Liver (tissue), 9 donors: ENCODE measurements around the gene BCKDHA. TPM values are rescaled to one million over a fixed set of nuclear protein-coding genes. Genes with fewer than 3 reads are reported as not detected.

Experiments
- DNase-seq: peaks from one replicate; pipeline ENCODE4 v3.0.0-alpha.2; 2017; ENCODE audit warnings: low spot score
- H3K27ac ChIP-seq, 2 donors: one replicate each; pipeline ENCODE4 v1.7.0; 2013; ENCODE audit warnings: inconsistent platforms in 2 of 2, low read length in 2 of 2, control low read depth in 1 of 2, low read depth in 1 of 2, mild to moderate bottlenecking in 1 of 2
- H3K27me3 ChIP-seq, 4 donors: one replicate each; pipeline versions ENCODE4 v1.6.1 to v1.7.0; 2013; ENCODE audit warnings: low read length in 3 of 4, inconsistent platforms in 1 of 4, mild to moderate bottlenecking in 1 of 4, moderate library complexity in 1 of 4; ENCODE audit not compliant: control insufficient read depth in 4 of 4, insufficient read depth in 4 of 4
- H3K36me3 ChIP-seq, 4 donors: one replicate each; pipeline versions ENCODE4 v1.6.1 to v1.7.0; 2013; ENCODE audit warnings: low read length in 3 of 4, mild to moderate bottlenecking in 3 of 4, low read depth in 1 of 4, moderate library complexity in 1 of 4; ENCODE audit not compliant: control insufficient read depth in 4 of 4, insufficient read depth in 3 of 4
- H3K4me1 ChIP-seq, 4 donors: one replicate each; pipeline versions ENCODE4 v1.6.1 to v1.7.0; 2013; ENCODE audit warnings: low read length in 3 of 4, mild to moderate bottlenecking in 3 of 4, moderate library complexity in 1 of 4; ENCODE audit not compliant: control insufficient read depth in 4 of 4, insufficient read depth in 4 of 4
- H3K4me3 ChIP-seq, 3 donors: one replicate each; pipeline versions ENCODE4 v1.6.1 to v1.7.0; 2013; ENCODE audit warnings: low read length in 3 of 3, control low read depth in 1 of 3, low read depth in 1 of 3, mild to moderate bottlenecking in 1 of 3
- H3K9ac ChIP-seq, 2 donors: one replicate each; pipeline ENCODE4 v1.7.0; 2013; ENCODE audit warnings: low read length in 2 of 2, mild to moderate bottlenecking in 2 of 2, moderate library complexity in 2 of 2, control low read depth in 1 of 2, low read depth in 1 of 2
- H3K9me3 ChIP-seq, 4 donors: one replicate each; pipeline versions ENCODE4 v1.6.1 to v1.7.0; 2013; ENCODE audit warnings: low read length in 3 of 4; ENCODE audit not compliant: control insufficient read depth in 4 of 4
- EGR1 ChIP-seq, 2 donors: IDR thresholded peaks; 2 replicates each; pipeline ENCODE4 v1.6.1; 2016 to 2018; ENCODE audit warnings: antibody characterized with exemption in 2 of 2, low read depth in 2 of 2
- FOXA2 ChIP-seq: IDR thresholded peaks from 2 replicates; pipeline ENCODE4 v1.6.1; 2016; ENCODE audit warnings: antibody characterized with exemption
- HNF4A ChIP-seq, 2 donors: conservative IDR thresholded peaks; 2 replicates each; pipeline ENCODE4 v1.6.1; 2016; ENCODE audit warnings: antibody characterized with exemption in 2 of 2, mild to moderate bottlenecking in 2 of 2
- HNF4G ChIP-seq: IDR thresholded peaks from 2 replicates; pipeline ENCODE4 v1.6.1; 2016; ENCODE audit warnings: antibody characterized with exemption
- JUND ChIP-seq, 2 donors: IDR thresholded peaks; 2 replicates each; pipeline ENCODE4 v1.6.1; 2016; ENCODE audit warnings: antibody characterized with exemption in 2 of 2
- NR2F2 ChIP-seq: IDR thresholded peaks from 2 replicates; pipeline ENCODE4 v1.6.1; 2016; ENCODE audit warnings: antibody characterized with exemption
- RAD21 ChIP-seq, 2 donors: IDR thresholded peaks; 2 replicates each; pipeline ENCODE4 v1.6.1; 2016; ENCODE audit warnings: antibody characterized with exemption in 2 of 2, mild to moderate bottlenecking in 2 of 2
- RXRA ChIP-seq, 2 donors: IDR thresholded peaks; 2 replicates each; pipeline ENCODE4 v1.6.1; 2017 to 2018; ENCODE audit warnings: antibody characterized with exemption in 2 of 2, mild to moderate bottlenecking in 1 of 2
- SP1 ChIP-seq: IDR thresholded peaks from 2 replicates; pipeline ENCODE4 v1.6.1; 2018; ENCODE audit warnings: antibody characterized with exemption, mild to moderate bottlenecking
- TAF1 ChIP-seq: conservative IDR thresholded peaks from 2 replicates; pipeline ENCODE4 v1.6.1; 2016; ENCODE audit warnings: antibody characterized with exemption, mild to moderate bottlenecking
- YY1 ChIP-seq: IDR thresholded peaks from 2 replicates; pipeline ENCODE4 v1.6.1; 2016; ENCODE audit warnings: antibody characterized with exemption, mild to moderate bottlenecking
- WGBS: extraction: QIAGEN DNeasy Blood & Tissue Kit; methylation state at CpG from one replicate; pipeline ENCODE4 v1.1.7; 2013; 5-methylcytosine and 5-hydroxymethylcytosine counted together
- polyA plus RNA-seq, 2 donors: library from polyadenylated mRNA; stranded (reverse) in 1 of 2; unstranded in 1 of 2; fragments of 200-250 nt in 1 of 2; fragments of >200 nt in 1 of 2; fragmentation: Nextera tagmentation in 1 of 2; extraction: Ambion mirVana in 1 of 2; gene quantifications; one replicate each; pipeline versions ENCODE4 v1.2.1 to v1.2.3, GENCODE V29; 2013 to 2015
- total RNA-seq, 2 donors: library from RNA; depleted of rRNA; stranded (reverse); fragments of >200 nt; gene quantifications; one replicate each; pipeline ENCODE4 v1.2.3, GENCODE V29; 2014
- TF ChIP-seq, protein P1 (sequence below): IDR thresholded peaks from 2 replicates; pipeline ENCODE4 v1.6.1; 2016; ENCODE audit warnings: antibody characterized with exemption
- TF ChIP-seq, protein P2 (sequence below): IDR thresholded peaks from 2 replicates; pipeline ENCODE4 v1.6.1; 2016; ENCODE audit warnings: antibody characterized with exemption
- TF ChIP-seq, protein P3 (sequence below): fragments of 150-350 bp; IDR thresholded peaks from 2 replicates; pipeline ENCODE4 v1.5.1; 2017; ENCODE audit warnings: improper control_type of control experiment, low read depth, low read length; ENCODE audit not compliant: missing input control
- TF ChIP-seq, protein P4 (sequence below): IDR thresholded peaks from 2 replicates; pipeline ENCODE4 v1.6.1; 2016; ENCODE audit warnings: antibody characterized with exemption, mild to moderate bottlenecking
- donor health status: healthy.
- donor health status: healthy.
- donor health status: healthy.
- donor health status: healthy.
- donor health status: healthy.

The BCKDHA gene
- total and polyA plus RNA-seq, 4 donors, result 38.5 to 91.4 (median 63.7) TPM

DNA sequence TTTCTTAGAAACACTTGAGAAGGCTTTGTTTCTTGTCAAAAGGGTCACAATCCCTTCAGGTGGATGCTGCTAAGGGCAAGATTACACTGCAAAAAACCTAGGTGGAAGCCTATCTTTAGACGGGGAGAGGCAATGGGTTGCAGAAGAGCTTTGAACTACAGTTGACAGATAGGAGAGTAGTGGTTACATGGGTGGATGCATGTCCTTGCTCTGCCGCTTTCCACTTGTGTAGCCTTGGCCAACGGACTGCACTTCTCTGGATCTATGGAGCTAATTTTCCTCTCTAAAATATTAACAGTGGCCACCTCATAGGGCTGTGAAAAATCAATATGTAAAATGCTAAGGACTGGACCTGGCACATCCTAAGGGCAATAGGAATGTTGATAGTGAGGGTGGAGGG, 980 bp downstream of the BCKDHA start:
- H3K36me3 ChIP-seq, result peaks cover 0 to 4% (median 0%) of the 10 kb centered on the region in 4 donors
- H3K9ac ChIP-seq, result peak overlapping the region; percentile 67 to 98
- TF ChIP-seq JUND (IDR thresholded peaks at IDR 0.05) (no peak), TAF1 (no peak), HNF4G (no peak), YY1 (no peak), FOXA2 (no peak), SP1 (no peak), RAD21 (IDR thresholded peaks at IDR 0.05) (no peak), NR2F2 (no peak), RXRA (IDR thresholded peaks at IDR 0.05) (no peak), HNF4A (conservative IDR thresholded peaks at IDR 0.05) (no peak), EGR1 (IDR thresholded peaks at IDR 0.05; ENCODE audit: low read depth in 2 of 2) (no peak)
- TF ChIP-seq, protein P1, sequence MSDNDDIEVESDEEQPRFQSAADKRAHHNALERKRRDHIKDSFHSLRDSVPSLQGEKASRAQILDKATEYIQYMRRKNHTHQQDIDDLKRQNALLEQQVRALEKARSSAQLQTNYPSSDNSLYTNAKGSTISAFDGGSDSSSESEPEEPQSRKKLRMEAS, result no peak
- TF ChIP-seq, protein P2, sequence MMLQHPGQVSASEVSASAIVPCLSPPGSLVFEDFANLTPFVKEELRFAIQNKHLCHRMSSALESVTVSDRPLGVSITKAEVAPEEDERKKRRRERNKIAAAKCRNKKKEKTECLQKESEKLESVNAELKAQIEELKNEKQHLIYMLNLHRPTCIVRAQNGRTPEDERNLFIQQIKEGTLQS, result no peak
- TF ChIP-seq, protein P3, sequence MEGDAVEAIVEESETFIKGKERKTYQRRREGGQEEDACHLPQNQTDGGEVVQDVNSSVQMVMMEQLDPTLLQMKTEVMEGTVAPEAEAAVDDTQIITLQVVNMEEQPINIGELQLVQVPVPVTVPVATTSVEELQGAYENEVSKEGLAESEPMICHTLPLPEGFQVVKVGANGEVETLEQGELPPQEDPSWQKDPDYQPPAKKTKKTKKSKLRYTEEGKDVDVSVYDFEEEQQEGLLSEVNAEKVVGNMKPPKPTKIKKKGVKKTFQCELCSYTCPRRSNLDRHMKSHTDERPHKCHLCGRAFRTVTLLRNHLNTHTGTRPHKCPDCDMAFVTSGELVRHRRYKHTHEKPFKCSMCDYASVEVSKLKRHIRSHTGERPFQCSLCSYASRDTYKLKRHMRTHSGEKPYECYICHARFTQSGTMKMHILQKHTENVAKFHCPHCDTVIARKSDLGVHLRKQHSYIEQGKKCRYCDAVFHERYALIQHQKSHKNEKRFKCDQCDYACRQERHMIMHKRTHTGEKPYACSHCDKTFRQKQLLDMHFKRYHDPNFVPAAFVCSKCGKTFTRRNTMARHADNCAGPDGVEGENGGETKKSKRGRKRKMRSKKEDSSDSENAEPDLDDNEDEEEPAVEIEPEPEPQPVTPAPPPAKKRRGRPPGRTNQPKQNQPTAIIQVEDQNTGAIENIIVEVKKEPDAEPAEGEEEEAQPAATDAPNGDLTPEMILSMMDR, result no peak
- TF ChIP-seq, protein P4, sequence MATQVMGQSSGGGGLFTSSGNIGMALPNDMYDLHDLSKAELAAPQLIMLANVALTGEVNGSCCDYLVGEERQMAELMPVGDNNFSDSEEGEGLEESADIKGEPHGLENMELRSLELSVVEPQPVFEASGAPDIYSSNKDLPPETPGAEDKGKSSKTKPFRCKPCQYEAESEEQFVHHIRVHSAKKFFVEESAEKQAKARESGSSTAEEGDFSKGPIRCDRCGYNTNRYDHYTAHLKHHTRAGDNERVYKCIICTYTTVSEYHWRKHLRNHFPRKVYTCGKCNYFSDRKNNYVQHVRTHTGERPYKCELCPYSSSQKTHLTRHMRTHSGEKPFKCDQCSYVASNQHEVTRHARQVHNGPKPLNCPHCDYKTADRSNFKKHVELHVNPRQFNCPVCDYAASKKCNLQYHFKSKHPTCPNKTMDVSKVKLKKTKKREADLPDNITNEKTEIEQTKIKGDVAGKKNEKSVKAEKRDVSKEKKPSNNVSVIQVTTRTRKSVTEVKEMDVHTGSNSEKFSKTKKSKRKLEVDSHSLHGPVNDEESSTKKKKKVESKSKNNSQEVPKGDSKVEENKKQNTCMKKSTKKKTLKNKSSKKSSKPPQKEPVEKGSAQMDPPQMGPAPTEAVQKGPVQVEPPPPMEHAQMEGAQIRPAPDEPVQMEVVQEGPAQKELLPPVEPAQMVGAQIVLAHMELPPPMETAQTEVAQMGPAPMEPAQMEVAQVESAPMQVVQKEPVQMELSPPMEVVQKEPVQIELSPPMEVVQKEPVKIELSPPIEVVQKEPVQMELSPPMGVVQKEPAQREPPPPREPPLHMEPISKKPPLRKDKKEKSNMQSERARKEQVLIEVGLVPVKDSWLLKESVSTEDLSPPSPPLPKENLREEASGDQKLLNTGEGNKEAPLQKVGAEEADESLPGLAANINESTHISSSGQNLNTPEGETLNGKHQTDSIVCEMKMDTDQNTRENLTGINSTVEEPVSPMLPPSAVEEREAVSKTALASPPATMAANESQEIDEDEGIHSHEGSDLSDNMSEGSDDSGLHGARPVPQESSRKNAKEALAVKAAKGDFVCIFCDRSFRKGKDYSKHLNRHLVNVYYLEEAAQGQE, result no peak
- DNase-seq, result no peak
- H3K27ac ChIP-seq, result no peak overlapping the region
- no peaks in the 10 kb centered on the region for H3K9me3 ChIP-seq
- peak overlapping the region; percentile 70 to 99 (median 84) for H3K4me3 ChIP-seq
- H3K27me3 ChIP-seq, result no peaks in the 10 kb centered on the region
- 34% methylated on average over 3 of the region's 3 CpGs for WGBS
- H3K4me1 ChIP-seq, result peaks cover 2 to 34% (median 17%) of the 10 kb centered on the region in 4 donors

DNA sequence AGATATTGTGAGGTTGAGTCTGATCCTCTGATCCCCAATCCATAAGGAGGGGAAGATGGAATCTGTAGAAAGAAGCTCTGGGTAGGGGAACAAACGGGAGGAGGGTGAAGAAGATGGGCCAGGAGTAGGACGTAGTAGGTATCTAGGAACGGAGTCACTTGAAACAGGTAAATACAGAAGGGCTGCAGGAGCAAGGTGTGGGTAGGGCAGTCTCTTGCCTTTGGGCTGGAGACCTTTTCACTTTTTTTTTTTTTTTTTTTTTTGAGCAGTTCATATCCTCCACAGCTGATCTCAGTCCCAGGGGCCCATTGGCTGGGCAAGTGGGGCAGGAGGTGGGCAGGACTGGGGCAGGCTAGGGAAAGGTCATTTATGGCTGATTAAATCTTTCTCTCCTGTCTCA, 1.5 kb downstream of the BCKDHA start:
- H3K4me1 ChIP-seq, result peaks cover 2 to 34% (median 18%) of the 10 kb centered on the region in 4 donors
- H3K27me3 ChIP-seq, result no peaks in the 10 kb centered on the region
- DNase-seq, result no peak
- peaks cover 0 to 4% (median 0%) of the 10 kb centered on the region in 4 donors for H3K36me3 ChIP-seq
- no peak for TF ChIP-seq RXRA (IDR thresholded peaks at IDR 0.05)
- peak overlapping the region in 1 of 3 donors; percentile 99 for H3K4me3 ChIP-seq
- no peak overlapping the region for H3K9ac ChIP-seq
- 88% methylated on average over 3 of the region's 3 CpGs for WGBS
- no peaks in the 10 kb centered on the region for H3K9me3 ChIP-seq
- no peak overlapping the region for H3K27ac ChIP-seq
